Measurements from ENCODE around the gene KCNJ9. TPM values are rescaled to one million over a fixed set of nuclear protein-coding genes. Genes with fewer than 3 reads are reported as not detected.

The KCNJ9 gene
- total RNA-seq, 2 experiments from 2014 or later, result not detected

GRCh38 chr1:160064164-160064563 lies 17.2 kb upstream of the KCNJ9 start:
- Mint-ChIP-seq H3K4me1 (ENCODE audit: low read depth) (no peaks in the 10 kb centered on the region), H3K4me3 (no peak overlapping the region), H3K9me3 (no peaks in the 10 kb centered on the region), H3K27ac (no peak overlapping the region), H3K27me3 (peaks cover 2% of the 10 kb centered on the region), H3K36me3 (ENCODE audit: low read depth) (no peaks in the 10 kb centered on the region)
- DNase-seq, result no peak
- ChIA-PET CTCF (interaction anchor here (2.1 to 33.7 kb wide), 3 partner anchors 15 to 22 kb away, joined by 9 to 693 read pairs (median 67); partner anchors contain the start of gene KCNJ9), POLR2A (interaction anchor here (0.8 to 1.4 kb wide), 2 partner anchors 10 to 20 kb away, joined by 3 read pairs; no protein-coding TSS in a partner anchor)
- TF ChIP-seq, protein P1, sequence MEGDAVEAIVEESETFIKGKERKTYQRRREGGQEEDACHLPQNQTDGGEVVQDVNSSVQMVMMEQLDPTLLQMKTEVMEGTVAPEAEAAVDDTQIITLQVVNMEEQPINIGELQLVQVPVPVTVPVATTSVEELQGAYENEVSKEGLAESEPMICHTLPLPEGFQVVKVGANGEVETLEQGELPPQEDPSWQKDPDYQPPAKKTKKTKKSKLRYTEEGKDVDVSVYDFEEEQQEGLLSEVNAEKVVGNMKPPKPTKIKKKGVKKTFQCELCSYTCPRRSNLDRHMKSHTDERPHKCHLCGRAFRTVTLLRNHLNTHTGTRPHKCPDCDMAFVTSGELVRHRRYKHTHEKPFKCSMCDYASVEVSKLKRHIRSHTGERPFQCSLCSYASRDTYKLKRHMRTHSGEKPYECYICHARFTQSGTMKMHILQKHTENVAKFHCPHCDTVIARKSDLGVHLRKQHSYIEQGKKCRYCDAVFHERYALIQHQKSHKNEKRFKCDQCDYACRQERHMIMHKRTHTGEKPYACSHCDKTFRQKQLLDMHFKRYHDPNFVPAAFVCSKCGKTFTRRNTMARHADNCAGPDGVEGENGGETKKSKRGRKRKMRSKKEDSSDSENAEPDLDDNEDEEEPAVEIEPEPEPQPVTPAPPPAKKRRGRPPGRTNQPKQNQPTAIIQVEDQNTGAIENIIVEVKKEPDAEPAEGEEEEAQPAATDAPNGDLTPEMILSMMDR (IDR thresholded peaks at IDR 0.05), result no peak
- intact Hi-C loops (cut with micrococcal nuclease), result no loop called here
- ATAC-seq, result no peak

DNA sequence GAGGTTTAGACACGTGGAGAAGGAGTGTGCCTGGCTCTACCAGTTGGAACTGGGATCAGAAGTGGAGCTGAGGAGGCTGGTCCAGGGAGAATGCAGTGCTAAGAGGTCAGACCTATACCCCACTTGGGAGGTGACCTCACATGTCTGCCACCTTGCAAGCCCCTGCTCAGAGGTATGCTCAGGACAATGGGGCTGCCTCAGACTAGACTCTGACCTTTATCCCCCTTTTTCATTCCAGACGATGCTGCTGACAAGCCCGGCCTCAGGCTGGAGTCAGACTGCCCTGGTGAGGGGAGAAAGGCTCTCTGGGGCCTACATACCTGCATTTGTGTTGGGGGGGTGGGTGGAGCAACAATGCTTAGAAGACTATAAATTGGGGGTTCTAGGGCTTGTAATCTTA lies 16.6 kb upstream of the KCNJ9 start:
- POLR2A ChIA-PET, result interaction anchor here (1.4 kb wide), 1 partner anchor 10 kb away, joined by 3 read pairs; no protein-coding TSS in a partner anchor
- H3K9me3 Mint-ChIP-seq, result no peaks in the 10 kb centered on the region
- peaks cover 2% of the 10 kb centered on the region for H3K4me1 Mint-ChIP-seq (ENCODE audit: low read depth)

DNA sequence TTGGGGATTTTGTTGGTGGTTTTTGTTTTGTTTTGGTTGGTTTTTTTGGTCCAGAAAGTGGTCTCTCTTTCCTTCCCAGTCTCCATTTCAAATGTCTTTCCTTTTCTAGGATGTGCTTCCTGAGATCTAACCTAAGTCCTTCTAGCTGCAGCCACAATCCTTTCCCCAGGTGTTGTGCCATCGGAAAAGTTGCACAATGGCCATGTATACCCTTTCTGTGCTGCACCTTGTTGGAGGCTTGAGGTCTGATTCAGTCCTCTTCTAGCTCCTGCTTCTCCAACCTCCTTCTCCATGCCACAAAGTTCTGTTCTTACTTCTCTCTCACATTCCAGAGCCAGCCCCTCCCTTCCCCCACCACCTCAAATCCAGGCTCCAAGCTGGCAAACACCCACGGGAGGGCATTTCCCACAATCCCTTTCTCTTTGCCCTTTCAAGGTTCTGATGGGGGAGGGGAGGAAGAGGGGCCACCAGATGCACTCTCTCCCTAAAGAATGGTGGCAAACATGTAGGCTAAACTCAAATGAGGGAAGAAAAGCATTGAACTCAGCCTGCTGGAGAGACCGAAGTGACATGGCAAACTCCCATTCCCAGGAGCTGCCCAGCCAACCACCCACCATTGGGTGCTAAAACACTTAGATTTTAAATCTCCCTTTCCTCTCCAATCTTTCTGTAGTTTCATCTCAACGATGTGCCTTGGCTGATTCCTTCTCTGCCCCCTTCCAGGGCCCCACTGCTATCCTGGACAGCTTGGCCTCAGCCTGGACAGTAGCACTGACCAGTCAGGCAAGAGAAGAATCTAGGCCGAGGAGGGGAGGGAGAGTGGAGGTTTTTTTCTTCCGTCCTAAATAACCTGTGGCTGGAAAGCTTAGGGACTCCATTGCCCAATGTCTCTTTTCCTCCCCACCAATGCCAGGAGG lies 14.3 kb upstream of the KCNJ9 start:
- peaks cover 19% of the 10 kb centered on the region for H3K27me3 Mint-ChIP-seq
- H3K4me1 Mint-ChIP-seq (ENCODE audit: low read depth), result peaks cover 16% of the 10 kb centered on the region
- POLR2A ChIA-PET, result interaction anchor here (0.8 kb wide), 1 partner anchor 47 kb away, joined by 3 read pairs; no protein-coding TSS in a partner anchor
- ATAC-seq (no peak), DNase-seq (no peak)
- intact Hi-C loops (cut with micrococcal nuclease), result no loop called here
- H3K27ac Mint-ChIP-seq, result no peak overlapping the region
- CTCF ChIA-PET, result interaction anchor here (3.9 to 33.7 kb wide), 3 partner anchors 11 to 22 kb away, joined by 38 to 693 read pairs (median 82); partner anchors contain the start of gene KCNJ9
- H3K9me3 Mint-ChIP-seq, result no peaks in the 10 kb centered on the region
- no peaks in the 10 kb centered on the region for H3K36me3 Mint-ChIP-seq (ENCODE audit: low read depth)
- TF ChIP-seq, protein P1 (IDR thresholded peaks at IDR 0.05), result no peak
- H3K4me3 Mint-ChIP-seq, result no peak overlapping the region

More for the DNA sequence above, 16.6 kb upstream of the KCNJ9 start:
- no peak overlapping the region for H3K4me3 Mint-ChIP-seq
- intact Hi-C loops (cut with micrococcal nuclease), result no loop called here
- peaks cover 4% of the 10 kb centered on the region for H3K27me3 Mint-ChIP-seq
- CTCF ChIA-PET, result interaction anchor here (2.1 to 33.7 kb wide), 3 partner anchors 15 to 21 kb away, joined by 9 to 693 read pairs (median 67); partner anchors contain the start of gene KCNJ9
- H3K27ac Mint-ChIP-seq, result no peak overlapping the region
- H3K36me3 Mint-ChIP-seq (ENCODE audit: low read depth), result no peaks in the 10 kb centered on the region
- DNase-seq, result no peak
- ATAC-seq, result no peak
- TF ChIP-seq, protein P1 (IDR thresholded peaks at IDR 0.05), result no peak

- POLR2A ChIA-PET, result interaction anchor here (0.5 to 1.0 kb wide), 3 partner anchors 48 to 182 kb away, joined by 3 read pairs; no protein-coding TSS in a partner anchor
- no peak overlapping the region for H3K27ac Mint-ChIP-seq
- intact Hi-C loops (cut with micrococcal nuclease), result no loop called here
- H3K4me3 Mint-ChIP-seq, result no peak overlapping the region
- H3K9me3 Mint-ChIP-seq, result no peaks in the 10 kb centered on the region
- DNase-seq, result no peak
- peaks cover 24% of the 10 kb centered on the region for H3K27me3 Mint-ChIP-seq
- CTCF ChIA-PET, result interaction anchor here (1.7 to 33.7 kb wide), 4 partner anchors 10 to 115 kb away, joined by 3 to 693 read pairs (median 60); partner anchors contain the start of genes KCNJ9 and SLAMF9
- ATAC-seq, result no peak
- H3K4me1 Mint-ChIP-seq (ENCODE audit: low read depth), result peaks cover 17% of the 10 kb centered on the region
- TF ChIP-seq, protein P1 (IDR thresholded peaks at IDR 0.05), result no peak
- H3K36me3 Mint-ChIP-seq (ENCODE audit: low read depth), result no peaks in the 10 kb centered on the region
These were observed 13.1 kb upstream of the KCNJ9 start for GRCh38 chr1:160068225-160068624.
